Natural killer cell (primary cell): Measurements from ENCODE around the gene PDE6H. TPM values are rescaled to one million over a fixed set of nuclear protein-coding genes. Genes with fewer than 3 reads are reported as not detected.

Source experiments
- ATAC-seq, 3 donors: fragments of 150-1000 bp in 2 of 3; fragments of 200-7000 bp in 1 of 3; cut with Tn5 transposase; 1 replicate in 1 of 3; 2 replicates in 2 of 3; pipeline ENCODE4 v1.10.0; 2021; ENCODE audit warnings: mild to moderate bottlenecking in 2 of 3, moderate library complexity in 2 of 3
- DNase-seq, 2 donors: peaks; one replicate each; pipeline versions ENCODE4 v3.0.0 to v3.0.0-alpha.2; 2013 to 2021; ENCODE audit warnings: mixed read lengths in 1 of 2
- H3K27ac ChIP-seq: one replicate; pipeline ENCODE4 v1.5.1; 2013; ENCODE audit warnings: mild to moderate bottlenecking, low read length
- H3K27me3 ChIP-seq: one replicate; pipeline ENCODE4 v1.6.1; 2013; ENCODE audit warnings: low read length; ENCODE audit not compliant: control insufficient read depth, insufficient read depth
- H3K36me3 ChIP-seq: one replicate; pipeline ENCODE4 v1.6.1; 2013; ENCODE audit warnings: low read length; ENCODE audit not compliant: control insufficient read depth, insufficient read depth
- H3K4me1 ChIP-seq: one replicate; pipeline ENCODE4 v1.6.1; 2013; ENCODE audit warnings: low read length; ENCODE audit not compliant: control insufficient read depth, insufficient read depth
- H3K4me3 ChIP-seq: one replicate; pipeline ENCODE4 v1.5.1; 2013; ENCODE audit warnings: low read length
- H3K9me3 ChIP-seq: one replicate; pipeline ENCODE4 v1.6.1; 2013; ENCODE audit warnings: low read length; ENCODE audit not compliant: control insufficient read depth, insufficient read depth
- H3K27ac Mint-ChIP-seq, 2 donors: one replicate each; pipeline ENCODE4 v1.8.0; 2022; ENCODE audit warnings: mild to moderate bottlenecking in 2 of 2, mixed read lengths in 2 of 2, moderate library complexity in 1 of 2
- H3K27me3 Mint-ChIP-seq, 2 donors: one replicate each; pipeline ENCODE4 v1.8.0; 2022; ENCODE audit warnings: low read depth in 2 of 2, mixed read lengths in 2 of 2
- H3K36me3 Mint-ChIP-seq: one replicate; pipeline ENCODE4 v1.8.0; 2022; ENCODE audit warnings: mixed read lengths
- H3K4me1 Mint-ChIP-seq, 2 donors: one replicate each; pipeline ENCODE4 v1.8.0; 2022; ENCODE audit warnings: mixed read lengths in 2 of 2
- H3K4me3 Mint-ChIP-seq: one replicate; pipeline ENCODE4 v1.8.0; 2022; ENCODE audit warnings: mild to moderate bottlenecking, moderate library complexity, mixed read lengths
- H3K9me3 Mint-ChIP-seq, 2 donors: one replicate each; pipeline ENCODE4 v1.8.0; 2022; ENCODE audit warnings: mixed read lengths in 2 of 2
- CTCF ChIP-seq: fragments of 200-600 bp; IDR thresholded peaks from one replicate; pipeline ENCODE4 v1.8.0; 2022; ENCODE audit warnings: antibody characterized with exemption
- WGBS: methylation state at CpG from one replicate; pipeline ENCODE4 v1.1.7; 2013; ENCODE audit warnings: missing lambda C conversion rate; ENCODE audit not compliant: insufficient coverage; 5-methylcytosine and 5-hydroxymethylcytosine counted together
- intact Hi-C: fragments of 100-400 bp; cut with micrococcal nuclease; formaldehyde crosslinking; loops from one replicate; pipeline ENCODE4 v1.14.2; 2022
- total RNA-seq, 4 donors: library from RNA; stranded (reverse); fragments of 120-200 nt in 1 of 4; gene quantifications; one replicate each; pipeline versions ENCODE4 v1.2.3 to v1.2.4, GENCODE V29; 2013 to 2022

Gene PDE6H
- total RNA-seq, 3 donors from 2014 or later (not counting 1 experiment from before 2014, with no cell fraction given) = not detected

DNA sequence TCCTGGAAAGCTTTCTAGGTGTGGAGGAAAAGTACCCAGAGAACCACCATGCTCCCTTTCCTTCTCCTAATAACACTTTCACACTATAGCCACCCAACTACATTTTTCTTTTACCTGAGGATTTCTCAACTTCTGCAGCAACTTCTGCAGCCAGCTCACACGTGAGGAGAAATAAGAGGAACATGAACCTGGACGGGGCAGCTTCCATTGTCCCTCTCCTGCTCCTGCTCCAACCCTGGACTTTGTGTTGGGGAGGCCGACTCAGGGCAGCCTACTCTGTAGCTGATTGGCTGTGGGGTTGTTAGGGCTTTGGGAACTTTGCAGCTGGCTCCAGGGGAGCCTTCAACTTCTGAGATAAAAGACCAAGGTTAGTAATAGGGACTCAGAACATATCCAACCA lies 34.5 kb upstream of the PDE6H start, which contains the start of gene ERP27:
Gene ERP27 (minus strand): TSS at position 237 of the 400 bp plus-strand sequence. CDS start 29 bp downstream, at position 208.
- no peak for DNase-seq
- no peak for ATAC-seq
- Histone ChIP-seq H3K4me3 (no peak within 1 kb of the TSS), H3K4me1 (peaks cover 8% of the 10 kb centered on the region), H3K27ac (peak within 1 kb of the TSS; percentile 5), H3K9me3 (no peaks in the 10 kb centered on the region), H3K27me3 (no peaks in the 10 kb centered on the region), H3K36me3 (peaks cover 69% of the 10 kb centered on the region)
- Mint-ChIP-seq H3K27me3 (no peaks in the 10 kb centered on the region), H3K36me3 (peaks cover 45% of the 10 kb centered on the region), H3K27ac (peak within 1 kb of the TSS; percentile 89 to 91), H3K4me3 (no peak within 1 kb of the TSS), H3K4me1 (peaks cover 42 to 53% of the 10 kb centered on the region in 2 donors), H3K9me3 (no peaks in the 10 kb centered on the region)
- intact Hi-C loops = no loop called here
- TF ChIP-seq CTCF = no peak
- 84% methylated on average over 3 of the region's 3 CpGs for WGBS

GRCh38 chr12:14941369-14941768 lies 31.5 kb upstream of the PDE6H start:
- no CpG with 5 or more reads among the region's 2 CpGs for WGBS
- Histone ChIP-seq H3K27me3 (no peaks in the 10 kb centered on the region), H3K4me3 (no peak overlapping the region), H3K9me3 (no peaks in the 10 kb centered on the region), H3K27ac (no peak overlapping the region), H3K4me1 (peaks cover 8% of the 10 kb centered on the region), H3K36me3 (peaks cover 71% of the 10 kb centered on the region)
- ATAC-seq (no peak), DNase-seq (peak in 1 of 2 donors; percentile 12)
- Mint-ChIP-seq H3K9me3 (no peaks in the 10 kb centered on the region), H3K4me1 (peaks cover 61 to 74% of the 10 kb centered on the region in 2 donors), H3K36me3 (peaks cover 71% of the 10 kb centered on the region), H3K27ac (peak overlapping the region; percentile 89 to 91), H3K4me3 (no peak overlapping the region), H3K27me3 (no peaks in the 10 kb centered on the region)
- TF ChIP-seq CTCF = no peak
- intact Hi-C loops = no loop called here

DNA sequence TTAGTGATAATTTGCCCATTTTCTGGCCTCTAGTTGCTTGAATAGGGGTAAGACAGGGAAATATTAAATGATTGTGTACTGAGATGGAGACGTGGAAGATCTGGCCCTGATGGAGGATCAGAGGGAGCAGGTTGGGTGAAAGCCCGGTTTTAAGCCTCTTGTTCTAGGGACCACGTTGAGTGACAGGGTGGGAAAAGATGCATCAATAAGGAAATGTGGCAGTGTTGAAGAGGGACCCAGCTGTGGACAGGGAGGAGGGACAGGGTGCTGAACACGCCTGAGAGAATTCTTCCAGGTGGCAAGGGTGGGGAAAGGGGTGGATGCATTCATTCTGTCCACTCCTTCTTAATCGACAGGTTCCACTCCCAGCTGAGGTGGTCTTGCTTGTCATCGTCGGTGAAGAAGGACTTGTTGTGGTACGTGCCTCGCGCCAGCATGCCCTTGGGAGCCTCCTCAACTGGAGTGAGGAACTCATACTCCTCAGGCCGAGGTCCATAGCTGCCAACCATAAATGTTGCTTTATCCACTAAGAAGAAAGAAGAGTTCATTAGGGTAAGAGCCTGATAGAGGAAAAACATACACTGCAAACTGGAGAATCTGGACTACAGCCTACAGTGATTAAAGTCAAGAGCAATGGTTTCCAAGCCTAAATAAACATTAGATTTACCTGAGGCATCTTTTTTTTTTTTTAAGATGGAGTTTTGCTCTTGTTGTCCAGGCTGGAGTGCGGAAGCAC lies 30.5 kb upstream of the PDE6H start:
- 85% methylated on average over 11 of the region's 12 CpGs for WGBS
- no peaks in the 10 kb centered on the region for H3K9me3 Mint-ChIP-seq
- H3K27ac Mint-ChIP-seq = peak overlapping the region; percentile 73 to 89
- H3K4me3 Mint-ChIP-seq = no peak overlapping the region
- ATAC-seq (peak in 1 of 3 donors; percentile 21), DNase-seq (peak in 1 of 2 donors; percentile 17)
- H3K27me3 Mint-ChIP-seq = no peaks in the 10 kb centered on the region
- no peak overlapping the region for H3K4me3 ChIP-seq
- H3K36me3 Mint-ChIP-seq = peaks cover 75% of the 10 kb centered on the region
- no peaks in the 10 kb centered on the region for H3K27me3 ChIP-seq
- no peak for TF ChIP-seq CTCF
- peaks cover 61 to 75% of the 10 kb centered on the region in 2 donors for H3K4me1 Mint-ChIP-seq
- H3K36me3 ChIP-seq = peaks cover 74% of the 10 kb centered on the region
- no peak overlapping the region for H3K27ac ChIP-seq
- H3K4me1 ChIP-seq = peaks cover 8% of the 10 kb centered on the region
- H3K9me3 ChIP-seq = no peaks in the 10 kb centered on the region
- intact Hi-C loops = no loop called here
